GM21825 (cell line): ENCODE measurements around the gene HPS5.
"Not testable (repeated sequence)": the region's sequence is repeated elsewhere in the genome, so short reads cannot be mapped to it uniquely, and the experiment has no call there.

Source experiments
- ATAC-seq: cut with Tn5 transposase; IDR thresholded peaks from one replicate; pipeline ENCODE4 v1.9.1; 2021; ENCODE audit warnings: mild to moderate bottlenecking, moderate library complexity; ENCODE audit not compliant: unreplicated experiment

Gene HPS5

DNA sequence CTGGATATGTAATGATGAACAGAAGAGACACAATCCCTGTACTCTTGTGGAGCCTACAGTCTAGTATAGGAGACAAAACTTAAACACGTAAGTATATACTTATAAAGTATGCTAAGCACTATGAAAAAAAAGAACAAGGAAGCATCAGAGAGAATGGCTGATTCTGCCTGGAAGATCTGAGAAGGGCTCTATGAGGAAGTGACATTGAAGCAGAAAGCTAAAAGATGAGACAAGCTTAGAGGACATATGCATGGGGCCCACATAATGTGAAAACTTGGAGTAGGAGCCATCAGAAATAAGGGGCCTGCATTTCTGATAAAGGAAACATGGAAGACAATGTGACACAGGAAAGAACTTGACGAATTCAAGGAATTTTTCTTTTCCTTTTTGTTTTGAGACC is 39.3 kb downstream of the HPS5 start:
- ATAC-seq = no peak

DNA sequence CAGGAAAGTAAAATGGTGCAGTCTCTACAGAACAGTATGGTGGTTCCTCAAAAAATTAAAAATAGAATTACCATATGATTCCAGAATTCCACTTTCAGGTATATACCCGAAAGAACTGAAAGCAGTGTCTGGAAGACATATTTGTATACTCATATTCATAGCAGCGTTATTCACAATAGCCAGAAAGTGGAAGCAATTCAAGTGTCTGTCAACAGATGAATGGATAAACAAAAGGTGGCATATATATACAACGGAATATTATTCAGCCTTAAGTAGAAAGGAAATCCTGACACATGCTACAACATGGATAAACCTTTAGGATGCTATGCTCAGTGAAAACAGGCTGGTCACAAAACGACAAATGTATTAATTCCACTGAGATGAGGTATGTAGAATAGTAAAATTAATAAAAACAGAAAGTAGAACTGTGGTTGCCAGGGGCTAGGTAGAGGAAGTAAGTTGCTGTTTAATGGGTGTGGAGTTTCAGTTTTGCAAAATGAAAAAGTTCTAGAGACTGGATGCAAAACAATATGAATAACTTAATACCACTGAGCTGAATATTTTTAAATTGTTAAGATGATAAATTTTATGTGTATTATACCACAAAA is 41.4 kb downstream of the HPS5 start:
- peak; percentile 89 for ATAC-seq

DNA sequence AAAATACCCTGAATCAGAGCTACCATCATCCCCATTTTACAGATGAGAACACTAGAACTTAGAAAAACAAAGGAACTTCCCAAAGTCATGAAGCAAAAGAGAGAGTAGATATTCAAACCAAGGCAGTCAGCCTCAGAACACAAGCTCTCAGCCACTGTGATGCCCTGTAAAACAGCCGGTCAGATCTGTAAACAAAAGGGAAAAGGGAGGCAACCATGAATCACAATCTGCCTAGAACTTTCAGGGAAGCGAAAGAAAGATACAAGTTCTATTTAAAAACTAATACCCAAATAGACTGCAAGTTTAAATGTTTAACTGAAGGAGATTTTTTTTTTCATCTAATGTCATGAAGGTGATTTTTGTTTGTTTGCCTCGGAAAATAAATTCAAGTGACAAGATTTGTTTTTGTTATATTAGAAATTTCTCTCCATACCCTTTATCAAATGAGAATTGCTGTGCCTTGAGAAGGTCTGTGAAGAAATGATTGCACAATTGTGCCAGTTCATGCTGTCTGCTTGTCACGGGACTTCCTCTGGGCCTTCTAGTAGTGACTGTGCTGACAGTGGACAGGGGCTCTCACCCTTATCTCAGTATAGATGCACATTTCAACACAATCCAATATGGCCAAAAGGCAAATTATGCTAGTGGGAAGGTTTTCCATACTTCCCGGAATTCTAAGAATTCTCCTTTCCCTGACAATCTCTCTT is 44.2 kb downstream of the HPS5 start:
- ATAC-seq = no peak

DNA sequence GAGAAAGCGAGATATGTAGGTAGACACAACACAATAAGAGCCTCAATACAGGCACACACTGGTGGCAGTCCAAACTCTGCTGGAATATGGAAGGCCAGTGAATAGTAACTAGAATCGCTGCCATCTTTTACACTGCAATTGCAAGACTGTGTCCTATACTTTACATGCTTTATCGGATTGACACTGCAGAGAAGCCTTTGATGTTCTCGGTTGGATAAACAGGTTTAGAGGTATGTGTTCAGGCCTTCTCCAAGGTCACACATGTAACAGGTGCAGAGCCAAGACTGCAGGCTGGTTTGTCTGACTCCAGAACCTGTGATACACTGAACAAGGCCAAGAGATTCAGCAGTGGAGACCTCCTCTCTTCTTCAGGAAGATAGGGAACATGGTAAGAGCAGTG is 50.7 kb downstream of the HPS5 start:
- ATAC-seq = no peak

DNA sequence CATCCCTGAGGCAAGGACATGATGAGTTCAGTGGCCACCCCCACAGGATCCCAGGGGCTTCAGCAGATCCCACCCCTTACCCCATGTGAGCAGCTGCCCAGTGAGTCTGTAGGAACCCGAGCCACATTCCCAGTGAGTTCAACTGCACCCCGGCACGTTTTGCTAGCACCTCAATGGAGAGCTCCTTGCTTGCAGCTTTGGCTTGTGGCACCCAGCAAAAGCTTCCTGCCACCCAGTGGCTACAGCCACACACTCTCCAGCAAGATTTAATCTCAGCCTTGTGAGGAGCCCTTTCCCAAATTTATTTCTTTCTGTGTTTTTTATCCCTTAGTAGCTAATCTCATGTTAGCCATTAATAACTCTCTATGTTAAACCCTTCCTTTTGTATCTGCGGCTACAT is 51.8 kb downstream of the HPS5 start:
- no peak for ATAC-seq

DNA sequence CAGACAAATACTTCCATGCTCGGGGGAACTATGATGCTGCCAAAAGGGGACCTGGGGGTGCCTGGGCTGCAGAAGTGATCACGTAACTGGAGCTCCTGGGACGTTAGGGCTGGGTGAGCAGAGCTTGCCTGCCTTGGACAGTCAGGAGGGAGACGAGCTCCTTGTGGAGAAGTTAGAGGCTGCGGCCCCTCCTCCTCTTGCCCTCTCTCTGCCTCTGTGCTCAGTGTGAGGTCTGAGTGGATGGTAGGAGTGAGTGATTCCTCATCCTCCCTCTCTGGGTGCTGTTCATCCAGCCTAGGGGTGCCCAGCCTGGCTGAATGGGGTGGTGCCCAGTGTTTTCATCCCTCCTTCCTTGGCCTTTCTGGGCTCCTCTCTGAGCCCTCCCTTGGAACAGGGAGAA is 52.7 kb downstream of the HPS5 start:
- ATAC-seq = not testable (repeated sequence)

DNA sequence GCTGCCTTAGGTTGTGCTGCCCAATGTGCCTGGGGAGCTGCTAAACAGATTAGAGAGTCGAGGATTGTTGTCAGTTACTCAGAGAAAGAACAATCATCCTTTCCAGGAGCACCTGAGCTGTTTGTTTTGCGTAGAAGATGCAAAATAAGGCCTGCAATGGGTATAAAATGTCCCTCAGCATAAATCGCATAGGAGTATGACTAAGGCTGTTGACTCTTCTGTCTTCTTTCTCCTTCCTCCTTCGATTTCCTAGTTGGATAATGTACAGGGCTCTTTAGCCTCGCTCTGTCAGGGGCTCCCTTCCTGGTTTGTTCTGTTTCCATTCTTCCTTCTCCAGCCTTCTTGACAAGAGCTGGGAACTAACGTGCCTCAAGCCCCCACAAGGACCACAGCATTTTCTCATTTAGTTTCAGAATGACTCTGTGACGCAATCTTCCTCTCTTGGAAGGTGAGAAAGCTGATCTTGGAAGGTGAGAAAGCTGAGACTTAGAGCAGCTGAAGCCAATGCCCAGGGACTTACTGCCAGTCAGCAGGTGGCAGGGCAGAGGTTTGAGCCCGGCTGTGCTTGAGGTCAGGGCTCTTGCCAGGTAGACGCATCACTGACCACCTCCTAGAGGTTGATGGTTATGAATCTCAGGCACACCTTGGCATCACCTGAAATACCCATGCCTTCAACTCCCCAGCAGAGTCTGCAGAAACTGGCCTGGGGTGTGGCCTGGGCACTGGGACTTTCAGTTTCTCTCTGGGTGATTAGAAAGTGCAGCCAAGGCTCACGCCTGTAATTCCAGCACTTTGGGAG is 54.4 kb downstream of the HPS5 start:
- ATAC-seq = peak; percentile 44

DNA sequence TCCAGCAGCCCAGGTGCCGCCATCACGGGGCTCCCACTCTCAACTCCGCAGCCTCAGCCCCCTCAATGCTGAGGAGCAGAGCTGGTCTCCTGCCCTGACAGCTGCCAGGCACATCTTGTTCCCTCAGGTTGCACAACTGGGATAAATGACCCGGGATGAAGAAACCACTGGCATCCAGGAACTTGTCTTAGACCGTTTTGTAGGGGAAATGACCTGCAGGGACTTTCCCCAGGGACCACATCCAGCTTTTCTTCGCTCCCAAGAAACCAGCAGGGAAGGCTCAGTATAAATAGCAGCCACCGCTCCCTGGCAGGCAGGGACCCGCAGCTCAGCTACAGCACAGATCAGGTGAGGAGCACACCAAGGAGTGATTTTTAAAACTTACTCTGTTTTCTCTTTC is 56.0 kb downstream of the HPS5 start, which contains the start of gene SAA1:
SAA1 (plus strand) TSS at position 316 of the 400 bp plus-strand sequence. CDS start 624 bp downstream, outside the sequence.
- ATAC-seq = no peak

DNA sequence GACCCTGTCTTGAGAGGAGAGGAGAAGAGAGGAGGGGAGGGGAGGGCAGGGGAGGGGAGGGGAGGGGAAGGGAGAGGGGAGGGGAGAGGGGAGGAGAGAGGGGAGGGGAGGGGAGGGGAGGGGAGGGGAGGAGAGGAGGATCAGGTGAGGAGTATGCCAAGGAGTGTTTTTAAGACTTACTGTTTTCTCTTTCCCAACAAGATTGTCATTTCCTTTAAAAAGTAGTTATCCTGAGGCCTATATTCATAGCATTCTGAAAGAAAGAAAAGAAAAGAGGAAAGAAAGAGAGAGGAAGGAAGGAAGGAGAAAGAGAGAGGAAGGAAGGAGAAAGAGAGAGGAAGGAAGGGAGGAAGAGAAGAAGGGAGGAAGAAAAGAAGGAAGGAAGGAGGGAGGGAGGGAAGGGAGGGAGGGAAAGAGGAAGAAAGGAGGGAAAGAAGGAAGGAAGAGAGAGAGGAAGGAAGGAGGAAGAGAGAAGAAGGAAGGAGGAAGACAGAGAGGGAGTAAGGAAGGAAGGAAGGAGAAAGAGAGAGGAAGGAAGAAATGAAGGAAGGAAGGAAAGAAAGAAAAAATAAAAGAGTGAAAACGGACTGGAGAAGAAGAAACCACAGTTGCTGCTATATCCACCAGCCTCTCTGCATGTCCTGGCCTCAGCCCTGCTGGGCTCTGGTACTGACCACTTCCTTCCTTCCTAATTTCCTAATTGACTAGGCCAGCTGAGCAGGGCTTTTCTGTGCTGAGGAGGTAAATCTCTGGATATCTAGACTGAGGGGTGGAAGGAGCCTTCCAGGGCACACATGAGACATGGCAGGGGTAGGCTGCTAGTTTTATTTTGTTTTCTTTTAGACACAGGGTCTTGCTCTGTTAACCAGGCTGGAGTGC is 57.0 kb downstream of the HPS5 start:
- ATAC-seq = no peak

DNA sequence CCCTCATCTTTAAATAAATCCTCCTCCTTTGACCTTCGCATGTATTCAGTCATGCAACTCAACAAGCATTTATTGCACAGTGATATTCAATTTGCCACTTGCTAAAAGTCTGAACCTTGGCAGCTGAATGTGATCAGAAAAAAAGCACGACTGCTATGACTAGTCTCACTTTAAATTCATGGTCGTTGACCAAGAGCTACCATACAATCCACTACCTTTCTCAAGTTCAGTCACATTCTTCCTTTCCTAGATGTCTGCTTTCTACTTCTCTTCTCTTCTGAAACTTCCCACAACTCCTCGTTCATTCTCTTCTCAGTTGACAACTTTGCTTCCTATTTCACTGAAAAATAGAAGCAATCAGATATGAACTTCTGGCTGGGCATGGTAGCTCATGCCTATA is 57.9 kb downstream of the HPS5 start:
- no peak for ATAC-seq

DNA sequence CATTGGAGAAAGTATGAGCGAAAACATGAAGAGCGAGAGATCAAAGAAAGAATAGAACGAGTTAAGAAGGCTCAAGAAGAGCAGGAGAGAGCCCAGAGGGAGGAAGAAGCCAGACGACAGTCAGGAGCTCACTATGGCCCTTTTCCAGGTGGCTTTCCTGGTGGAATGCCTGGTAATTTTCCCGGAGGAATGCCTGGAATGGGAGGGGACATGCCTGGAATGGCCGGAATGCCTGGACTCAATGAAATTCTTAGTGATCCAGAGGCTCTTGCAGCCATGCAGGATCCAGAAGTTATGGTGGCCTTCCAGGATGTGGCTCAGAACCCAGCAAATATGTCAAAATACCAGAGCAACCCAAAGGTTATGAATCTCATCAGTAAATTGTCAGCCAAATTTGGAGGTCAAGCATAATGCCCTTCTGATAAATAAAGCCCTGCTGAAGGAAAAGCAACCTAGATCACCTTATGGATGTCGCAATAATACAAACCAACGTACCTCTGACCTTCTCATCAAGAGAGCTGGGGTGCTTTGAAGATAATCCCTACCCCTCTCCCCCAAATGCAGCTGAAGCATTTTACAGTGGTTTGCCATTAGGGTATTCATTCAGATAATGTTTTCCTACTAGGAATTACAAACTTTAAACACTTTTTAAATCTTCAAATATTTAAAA is 59.1 kb downstream of the HPS5 start:
- ATAC-seq = not testable (repeated sequence)

DNA sequence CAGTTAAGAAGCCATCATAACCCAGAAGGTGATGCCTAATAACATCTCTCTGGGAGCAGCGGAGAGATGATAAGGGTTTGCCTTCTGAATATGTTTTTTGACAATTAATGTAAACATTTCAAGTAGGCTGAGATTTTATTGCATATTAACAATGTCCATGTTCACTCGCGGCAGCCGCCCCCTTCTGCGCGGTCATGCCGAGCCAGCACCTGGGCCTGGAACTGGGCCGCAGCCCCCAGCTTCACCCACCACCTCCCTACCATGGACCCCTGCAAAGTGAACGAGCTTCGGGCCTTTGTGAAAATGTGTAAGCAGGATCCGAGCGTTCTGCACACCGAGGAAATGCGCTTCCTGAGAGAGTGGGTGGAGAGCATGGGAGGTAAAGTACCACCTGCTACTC is 60.2 kb downstream of the HPS5 start:
- no peak for ATAC-seq

DNA sequence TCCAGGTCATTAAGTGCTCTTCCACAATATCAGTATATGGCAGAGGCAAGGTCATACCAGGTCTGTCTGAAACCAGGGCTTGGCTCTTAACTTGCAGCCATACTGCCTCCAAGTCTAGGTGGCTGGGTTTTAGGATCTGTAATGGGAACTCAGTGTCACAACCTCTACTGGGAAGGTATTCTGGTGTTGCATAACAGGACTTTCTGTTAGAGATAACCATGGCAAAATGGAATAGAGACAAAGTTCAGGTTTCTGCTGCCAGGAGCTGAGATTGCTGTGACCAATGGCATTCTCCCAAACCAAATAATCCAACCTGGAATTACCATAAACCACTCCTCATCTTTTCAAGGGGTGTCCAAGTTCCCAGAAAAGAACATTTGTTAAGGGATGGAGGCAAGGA is 62.7 kb downstream of the HPS5 start:
- ATAC-seq = no peak

DNA sequence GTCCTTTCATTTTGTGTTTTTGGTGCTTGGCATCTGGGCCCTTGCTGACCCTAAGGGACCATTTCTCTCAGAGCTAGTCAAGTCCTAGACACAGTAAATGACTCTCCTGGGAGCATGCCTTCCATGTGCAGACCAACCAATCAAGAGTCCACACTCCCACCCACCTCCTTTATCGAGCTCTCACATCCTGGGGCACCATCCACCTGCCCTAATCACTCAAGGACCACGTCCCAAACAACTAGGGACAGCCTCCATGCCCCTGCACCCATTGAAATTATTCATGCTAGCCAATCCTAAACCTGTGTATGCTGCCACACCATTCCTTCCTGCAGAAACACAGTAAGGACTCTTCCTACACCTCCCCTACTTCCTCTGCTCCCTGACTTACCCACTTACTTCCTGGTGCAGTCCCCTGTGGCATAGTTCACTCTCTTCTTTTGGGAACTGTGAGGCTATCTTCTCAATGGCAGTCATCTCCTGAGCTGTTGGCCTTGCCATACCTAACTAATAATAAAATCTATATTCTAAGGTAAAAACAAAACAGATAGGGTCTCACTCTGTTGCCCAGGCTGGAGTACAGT is 67.1 kb downstream of the HPS5 start:
- ATAC-seq = no peak

DNA sequence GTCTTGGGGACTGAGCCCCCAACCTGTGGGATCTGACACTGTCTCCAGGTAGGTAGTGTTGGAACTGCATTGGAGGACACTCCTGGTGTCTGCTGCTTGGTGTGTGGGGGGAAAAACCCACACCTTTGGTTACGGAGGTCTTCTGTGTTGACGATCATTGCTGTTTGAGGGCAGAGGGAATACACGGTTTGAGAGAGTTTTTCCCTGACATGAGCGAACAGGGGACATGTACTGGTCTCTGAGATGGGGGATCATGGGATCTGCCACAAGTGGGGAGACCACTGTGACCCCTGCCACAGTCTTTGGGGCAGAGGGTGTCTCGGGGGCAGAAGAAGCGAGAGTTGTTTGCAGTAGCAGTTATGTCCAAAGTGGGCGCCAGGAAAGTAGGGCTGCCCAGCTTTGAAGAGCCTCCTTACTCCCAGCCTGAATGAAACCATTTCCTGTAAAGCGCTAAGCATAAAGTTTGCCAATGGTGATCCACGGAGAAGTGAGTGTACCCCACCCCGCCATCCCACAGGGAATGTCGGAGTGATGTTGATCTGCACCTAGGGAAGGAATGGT is 68.1 kb downstream of the HPS5 start:
- ATAC-seq = no peak

DNA sequence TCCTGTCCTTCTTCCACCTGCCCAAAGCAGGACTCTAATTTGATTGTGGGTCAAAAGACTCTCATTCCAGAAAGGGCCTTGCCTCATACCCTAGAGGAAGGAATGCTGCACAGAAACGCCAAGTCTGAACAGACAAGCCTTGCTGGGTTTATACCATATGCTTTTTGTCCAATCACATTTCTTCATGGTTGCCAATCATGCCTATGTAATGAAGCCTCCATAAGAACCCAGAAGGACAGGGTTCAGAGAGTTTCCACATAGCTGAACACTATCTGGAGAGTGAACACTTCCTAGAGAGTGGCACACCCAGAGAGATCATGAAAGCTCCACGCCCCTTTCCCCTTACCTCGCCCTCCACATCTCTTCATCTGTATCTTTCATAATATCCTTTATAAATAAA is 68.7 kb downstream of the HPS5 start:
- no peak for ATAC-seq

DNA sequence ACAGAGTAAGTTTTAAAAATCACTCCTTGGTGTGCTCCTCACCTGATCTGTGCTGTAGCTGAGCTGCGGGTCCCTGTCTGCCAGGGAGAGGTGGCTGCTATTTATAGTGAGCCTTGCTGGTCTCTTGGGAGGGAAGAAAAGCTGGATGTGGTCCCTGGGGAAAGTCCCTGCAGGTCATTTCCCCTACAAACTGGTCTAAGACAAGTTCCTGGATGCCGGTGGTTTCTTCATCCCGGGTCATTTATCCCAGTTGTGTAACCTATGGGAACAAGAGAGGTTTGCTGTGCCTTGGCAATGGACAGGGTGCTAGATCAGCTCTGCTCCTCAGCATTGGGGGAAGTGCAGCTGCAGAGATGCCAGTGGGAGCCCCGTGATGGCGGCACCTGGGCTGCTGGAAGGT is 73.4 kb downstream of the HPS5 start, which contains the start of gene SAA2:
SAA2 (minus strand) TSS at position 108 of the 400 bp plus-strand sequence. CDS start 657 bp downstream, outside the sequence.
- no peak for ATAC-seq

DNA sequence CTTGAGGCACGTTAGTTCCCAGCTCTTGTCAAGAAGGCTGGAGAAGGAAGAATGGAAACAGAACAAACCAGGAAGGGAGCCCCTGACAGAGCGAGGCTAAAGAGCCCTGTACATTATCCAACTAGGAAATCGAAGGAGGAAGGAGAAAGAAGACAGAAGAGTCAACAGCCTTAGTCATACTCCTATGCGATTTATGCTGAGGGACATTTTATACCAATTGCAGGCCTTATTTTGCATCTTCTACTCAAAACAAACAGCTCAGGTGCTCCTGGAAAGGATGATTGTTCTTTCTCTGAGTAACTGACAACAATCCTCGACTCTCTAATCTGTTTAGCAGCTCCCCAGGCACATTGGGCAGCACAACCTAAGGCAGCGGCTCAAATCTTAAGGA is 74.8 kb downstream of the HPS5 start:
- ATAC-seq = not testable (repeated sequence)

DNA sequence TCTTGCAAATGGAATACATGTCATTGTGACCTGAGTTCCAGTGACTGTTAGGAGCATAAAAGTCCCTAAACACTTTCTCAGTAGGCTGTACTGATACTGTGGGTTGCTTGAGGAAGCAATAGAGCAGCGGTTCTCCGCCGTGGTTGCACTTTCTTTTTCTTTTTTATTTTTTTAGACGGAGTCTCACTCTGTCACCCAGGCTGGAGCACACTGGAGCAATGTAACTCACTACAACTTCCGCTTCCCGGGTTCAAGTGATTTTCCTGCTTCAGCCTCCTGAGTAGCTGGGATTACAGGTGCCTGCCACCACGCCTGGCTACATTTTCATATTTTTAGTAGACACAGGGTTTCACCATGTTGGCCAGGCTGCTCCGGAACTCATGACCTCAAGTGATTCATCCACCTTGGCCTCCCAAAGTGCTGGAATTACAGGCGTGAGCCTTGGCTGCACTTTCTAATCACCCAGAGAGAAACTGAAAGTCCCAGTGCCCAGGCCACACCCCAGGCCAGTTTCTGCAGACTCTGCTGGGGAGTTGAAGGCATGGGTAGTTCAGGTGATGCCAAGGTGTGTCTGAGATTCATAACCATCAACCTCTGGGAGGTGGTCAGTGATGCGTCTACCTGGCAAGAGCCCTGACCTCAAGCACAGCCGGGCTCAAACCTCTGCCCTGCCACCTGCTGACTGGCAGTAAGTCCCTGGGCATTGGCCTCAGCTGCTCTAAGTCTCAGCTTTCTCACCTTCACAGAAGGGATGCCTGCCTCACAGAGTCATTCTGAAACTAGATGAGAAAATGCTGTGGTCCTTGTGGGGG is 75.4 kb downstream of the HPS5 start:
- ATAC-seq = peak; percentile 69
